ENCODE measurements around the gene FDXACB1.
"Not testable (repeated sequence)": the region's sequence is repeated elsewhere in the genome, so short reads cannot be mapped to it uniquely, and the experiment has no call there.

Gene FDXACB1

DNA sequence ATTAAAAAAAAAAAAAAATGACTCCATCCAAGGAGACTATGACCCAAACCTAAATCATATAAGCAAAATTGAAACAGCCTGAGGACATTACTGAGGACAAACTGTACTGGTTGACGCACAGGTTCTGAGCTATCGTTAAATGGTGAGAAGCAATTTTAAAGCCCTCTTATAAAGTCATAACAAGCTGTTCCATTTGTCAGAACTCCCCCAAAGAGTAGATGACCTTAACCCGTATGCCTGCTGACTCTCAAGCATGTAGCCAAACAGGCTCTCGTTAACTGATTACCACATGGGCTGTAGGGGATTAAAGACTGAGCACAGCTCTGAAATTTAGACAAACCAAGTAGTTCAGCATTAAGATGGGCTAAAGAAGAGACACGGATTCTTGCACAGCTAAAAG is 30.4 kb upstream of the FDXACB1 start:
- no peak for TF ChIP-seq CTCF (IDR thresholded peaks at IDR 0.05; ENCODE audit: control insufficient read depth, extremely low read depth, insufficient read depth)
- DNase-seq (ENCODE audit: low read depth), result no peak
- no peak overlapping the region for H3K4me3 ChIP-seq (ENCODE audit: low read depth, low read length)

DNA sequence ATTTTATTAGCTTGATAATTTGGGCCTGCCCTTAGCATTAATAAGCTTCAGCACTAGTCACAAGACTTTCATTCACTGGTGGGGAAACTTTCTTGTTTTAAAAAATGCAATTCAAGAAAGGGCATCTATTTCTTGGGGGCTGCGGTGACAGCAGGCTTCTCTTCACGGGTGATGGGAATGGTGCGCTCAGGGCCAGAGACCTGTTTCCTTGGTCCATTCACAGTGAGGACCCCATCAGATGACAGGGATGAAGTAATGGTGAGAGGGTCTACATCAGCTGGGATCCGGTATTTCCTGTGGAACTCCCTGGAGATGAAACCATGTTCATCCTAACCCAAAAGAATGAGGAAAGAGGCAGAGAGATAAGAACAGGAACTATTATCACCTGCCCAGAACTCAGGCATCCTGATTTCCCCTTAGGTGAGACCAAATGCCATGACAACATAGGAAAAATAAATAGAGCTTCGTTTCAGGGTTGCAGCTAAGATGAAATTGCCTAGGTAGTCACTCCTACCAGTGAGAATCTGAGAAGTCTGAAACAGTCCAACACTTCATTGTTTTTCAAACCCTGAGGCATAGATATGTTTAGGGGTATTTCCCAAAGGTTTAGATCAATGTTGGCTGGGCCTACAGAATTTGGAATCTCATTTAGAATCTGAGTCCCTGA is 29.8 kb upstream of the FDXACB1 start:
- no peak for TF ChIP-seq CTCF (IDR thresholded peaks at IDR 0.05; ENCODE audit: control insufficient read depth, extremely low read depth, insufficient read depth)
- H3K4me3 ChIP-seq (ENCODE audit: low read depth, low read length), result no peak overlapping the region
- no peak for DNase-seq (ENCODE audit: low read depth)

- no peak for TF ChIP-seq CTCF (IDR thresholded peaks at IDR 0.05; ENCODE audit: control insufficient read depth, extremely low read depth, insufficient read depth)
- no peak overlapping the region for H3K4me3 ChIP-seq (ENCODE audit: low read depth, low read length)
- DNase-seq (ENCODE audit: low read depth), result no peak
These were observed 27.7 kb upstream of the FDXACB1 start for GRCh38 chr11:111906680-111907079.

DNA sequence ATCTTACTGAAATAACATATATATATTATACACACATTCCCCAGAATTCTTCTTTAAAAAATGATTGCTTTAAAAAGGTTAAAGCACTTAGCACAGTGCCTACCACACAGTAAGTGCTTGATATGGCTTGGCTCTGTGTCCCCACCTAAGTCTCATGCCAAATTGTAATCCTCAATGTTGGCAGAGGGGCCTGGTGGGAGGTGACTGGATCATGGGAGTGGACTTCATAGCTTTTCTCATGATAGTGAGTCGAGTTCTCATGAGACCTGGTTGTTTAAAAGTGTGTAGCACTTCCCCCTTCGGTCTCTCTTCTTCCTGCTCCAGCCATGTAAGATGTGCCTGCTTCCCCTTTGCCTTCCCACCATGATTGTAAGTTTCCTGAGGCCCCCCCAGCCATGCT is 26.4 kb upstream of the FDXACB1 start:
- H3K4me3 ChIP-seq (ENCODE audit: low read depth, low read length), result no peak overlapping the region
- no peak for TF ChIP-seq CTCF (IDR thresholded peaks at IDR 0.05; ENCODE audit: control insufficient read depth, extremely low read depth, insufficient read depth)
- DNase-seq (ENCODE audit: low read depth), result no peak

- no peak for TF ChIP-seq CTCF (IDR thresholded peaks at IDR 0.05; ENCODE audit: control insufficient read depth, extremely low read depth, insufficient read depth)
- H3K4me3 ChIP-seq (ENCODE audit: low read depth, low read length), result no peak overlapping the region
- DNase-seq (ENCODE audit: low read depth), result no peak
These were observed 7.9 kb upstream of the FDXACB1 start for GRCh38 chr11:111886844-111887243.

- no peak overlapping the region for H3K4me3 ChIP-seq (ENCODE audit: low read depth, low read length)
- DNase-seq (ENCODE audit: low read depth), result no peak
- no peak for TF ChIP-seq CTCF (IDR thresholded peaks at IDR 0.05; ENCODE audit: control insufficient read depth, extremely low read depth, insufficient read depth)
These were observed 7.1 kb upstream of the FDXACB1 start for GRCh38 chr11:111886032-111886431.

- DNase-seq (ENCODE audit: low read depth); H3K4me3 ChIP-seq (ENCODE audit: low read depth, low read length): not testable (repeated sequence)
These were observed 6.1 kb upstream of the FDXACB1 start for GRCh38 chr11:111885053-111885452.
